ENCODE data around the gene RBM4B.
A peak's percentile ranks its signal among the peaks of the same experiment; 100 is the strongest.

The RBM4B gene

DNA sequence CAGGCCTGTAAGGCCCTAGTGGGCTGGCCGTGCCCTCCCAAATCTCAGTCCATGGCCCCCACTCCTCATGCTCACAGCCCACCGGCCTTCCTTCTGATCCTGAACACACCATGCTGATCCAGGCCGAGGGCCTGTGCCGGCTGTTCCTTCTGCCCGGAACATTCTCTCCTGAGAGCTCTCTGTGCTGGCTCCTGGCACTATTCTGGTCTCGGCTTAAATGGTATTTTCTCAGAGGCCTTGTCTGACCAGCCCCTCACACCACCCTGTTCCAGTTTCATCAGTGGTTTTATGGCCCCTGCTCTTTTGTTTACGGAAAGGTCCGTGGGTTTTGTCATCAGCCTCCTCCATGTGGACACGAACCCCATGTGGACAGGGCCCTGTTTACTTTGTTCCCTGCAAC is 29.3 kb upstream of the RBM4B start:
- DNase-seq: no peak

DNA sequence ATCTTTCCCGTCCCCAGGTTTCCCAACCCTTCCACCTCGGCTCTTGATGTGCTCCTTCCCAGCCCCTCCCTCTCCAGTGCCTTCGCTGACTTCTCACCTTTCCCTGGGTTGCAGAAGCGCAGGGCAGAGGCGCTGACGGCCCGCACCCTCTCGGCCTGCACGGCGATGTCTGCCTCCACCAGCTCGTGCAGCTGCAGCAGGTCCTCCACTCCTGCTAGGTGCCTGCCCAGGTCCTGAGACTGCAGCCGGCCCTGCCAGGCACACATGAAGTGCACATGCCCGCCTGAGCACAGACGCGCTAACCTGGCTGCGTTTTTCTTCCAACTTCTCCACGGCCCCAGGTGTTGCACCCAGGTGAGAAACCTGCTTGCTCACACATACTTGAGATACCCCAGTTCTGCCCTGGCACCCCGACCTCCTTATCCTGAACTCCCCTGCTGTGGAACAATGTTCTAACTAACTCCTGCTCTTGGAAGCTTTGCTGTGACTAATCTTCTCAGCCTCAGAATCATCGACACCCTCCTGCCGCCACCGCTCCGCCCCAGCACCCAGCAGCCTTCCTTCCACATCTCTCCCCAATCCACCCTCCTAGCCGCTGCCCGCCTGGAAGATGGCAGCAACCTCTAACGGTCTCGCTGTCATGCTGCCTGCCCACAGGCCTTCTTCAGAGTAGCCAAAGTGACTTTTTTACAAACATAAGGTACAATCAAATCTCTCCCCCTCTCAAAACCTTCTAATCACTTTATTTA is 28.1 kb upstream of the RBM4B start:
- no peak for DNase-seq

DNA sequence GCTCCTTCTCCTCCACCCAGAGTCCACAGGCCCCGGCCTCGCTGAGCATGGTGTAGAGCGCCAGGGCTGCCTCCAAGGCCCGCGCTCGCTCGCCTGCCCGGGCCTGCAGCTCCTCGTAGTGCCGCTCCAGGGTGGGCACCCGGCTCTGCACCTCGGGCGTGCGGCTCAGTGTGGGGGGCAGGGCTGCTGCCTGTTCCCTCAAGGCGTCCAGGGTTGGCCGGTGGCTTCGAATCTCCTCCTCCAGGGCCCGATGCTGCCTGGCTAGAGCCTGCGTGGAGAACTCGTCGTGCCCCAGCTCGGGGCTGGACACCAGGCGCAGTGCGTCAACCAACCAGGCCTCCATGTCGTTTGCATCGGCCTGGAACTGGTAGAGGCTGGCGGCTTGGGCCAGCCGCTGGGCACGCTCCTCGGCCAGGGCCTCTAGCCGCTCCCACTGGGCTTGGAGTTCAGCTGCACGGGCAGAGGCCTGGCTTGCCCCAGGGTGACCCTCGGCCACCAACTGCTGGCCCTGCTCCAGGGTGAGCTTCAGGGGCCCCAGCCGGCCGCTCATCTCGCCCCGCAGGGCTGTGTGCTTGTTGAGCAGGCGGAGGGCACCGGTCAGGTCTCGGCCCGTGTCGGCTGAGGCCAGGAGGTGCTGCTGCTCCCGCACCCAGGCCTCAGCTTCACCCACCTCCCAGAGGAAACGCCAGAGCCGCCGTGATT is 27.1 kb upstream of the RBM4B start:
- DNase-seq: no peak

DNA sequence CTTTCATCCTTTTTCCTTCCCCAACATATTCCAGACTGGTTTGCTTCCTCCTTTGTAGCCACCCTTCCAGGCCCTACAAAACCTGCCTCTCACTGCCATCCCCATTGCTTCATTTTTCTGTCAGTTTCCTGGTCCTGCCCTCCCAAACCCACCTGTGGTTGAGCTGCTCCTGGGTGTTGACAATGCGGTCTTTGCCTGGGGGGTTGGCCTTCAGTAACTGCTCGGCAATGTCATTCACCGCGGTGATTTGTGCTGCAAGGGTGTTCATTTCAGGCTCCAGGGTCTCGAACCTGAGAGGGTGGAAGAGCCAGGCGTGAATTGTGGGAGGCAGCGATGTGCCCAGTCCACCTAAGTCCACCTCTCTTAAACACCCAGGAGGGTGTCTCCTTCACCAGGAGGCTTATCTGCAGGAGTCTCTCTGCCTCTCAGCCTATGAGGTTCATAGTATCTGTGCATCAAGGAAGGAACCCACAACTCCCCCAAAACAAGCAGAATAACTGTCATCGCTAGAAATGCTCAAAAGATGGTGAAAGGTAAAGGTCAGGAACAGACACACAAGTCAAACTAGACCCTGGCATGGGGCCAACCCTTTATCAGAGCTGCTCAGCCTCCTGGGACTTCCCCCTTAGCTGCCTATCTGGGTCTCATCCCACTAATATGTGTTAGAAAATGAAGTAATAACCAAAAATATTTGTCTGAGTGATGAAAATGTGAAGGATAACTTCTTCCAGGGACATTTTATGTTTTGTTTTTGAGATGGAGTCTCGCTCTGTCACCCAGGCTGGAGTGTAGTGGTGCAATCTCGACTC is 23.9 kb upstream of the RBM4B start:
- DNase-seq: no peak

DNA sequence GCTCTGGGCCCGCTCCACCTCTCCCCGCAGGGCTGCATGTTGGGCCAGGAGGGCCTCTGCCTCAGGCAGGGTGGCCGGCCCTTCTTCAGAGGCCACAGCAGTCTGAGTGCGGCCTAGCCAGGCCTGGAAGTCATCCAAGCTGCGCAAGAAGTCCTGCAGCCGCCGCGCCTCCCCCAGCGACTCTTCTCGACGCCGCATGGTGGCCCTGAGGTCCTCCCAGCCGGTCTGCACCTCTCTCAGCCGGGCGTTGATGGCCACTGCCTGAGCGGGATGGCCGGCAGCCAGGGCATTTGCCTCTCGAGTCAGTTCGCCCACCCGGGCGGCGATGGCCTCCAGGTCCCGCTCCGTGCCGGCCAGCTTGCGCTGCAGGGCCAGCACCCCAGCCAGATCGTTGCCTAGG is 23.1 kb upstream of the RBM4B start:
- DNase-seq: no peak

DNA sequence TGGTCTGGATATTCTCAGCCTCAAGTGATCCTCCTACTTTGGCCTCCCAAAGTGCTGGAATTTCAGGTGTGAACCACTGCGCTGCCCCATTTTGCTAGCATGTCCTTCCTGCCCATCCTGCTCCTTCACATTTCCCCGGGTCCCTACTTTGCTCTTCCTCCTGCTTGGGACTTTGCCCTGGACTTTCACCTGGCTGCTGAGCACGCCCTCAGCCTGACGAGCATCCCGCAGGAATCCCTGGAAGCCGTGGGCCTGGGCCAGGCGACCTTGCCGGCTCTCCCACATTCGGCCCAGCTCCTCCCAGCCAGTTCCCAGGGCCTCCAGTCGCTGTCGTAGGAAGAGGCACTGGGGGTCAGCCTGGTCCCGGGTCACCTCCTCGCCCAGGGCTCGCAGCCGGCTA is 22.6 kb upstream of the RBM4B start:
- no peak for DNase-seq

DNA sequence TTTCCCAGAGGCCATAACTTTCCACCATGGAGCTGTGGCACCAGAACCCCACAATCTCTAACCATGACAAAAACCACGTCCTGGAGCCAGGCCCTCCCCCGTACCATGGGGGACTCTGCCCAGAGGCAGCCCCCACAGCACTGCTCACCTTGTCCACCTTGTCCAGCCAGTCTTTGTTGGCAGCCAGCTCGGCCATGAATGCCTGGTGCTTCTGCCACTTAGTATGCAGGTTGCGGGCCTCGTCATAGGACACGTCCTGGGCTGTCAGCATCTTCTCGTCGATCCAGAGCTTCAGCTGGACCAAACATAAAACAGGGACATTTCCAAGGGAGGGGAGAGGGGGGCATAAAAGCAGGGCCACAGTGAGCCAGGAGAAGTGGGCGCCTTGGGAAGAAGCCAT is 20.8 kb upstream of the RBM4B start:
- no peak for DNase-seq

DNA sequence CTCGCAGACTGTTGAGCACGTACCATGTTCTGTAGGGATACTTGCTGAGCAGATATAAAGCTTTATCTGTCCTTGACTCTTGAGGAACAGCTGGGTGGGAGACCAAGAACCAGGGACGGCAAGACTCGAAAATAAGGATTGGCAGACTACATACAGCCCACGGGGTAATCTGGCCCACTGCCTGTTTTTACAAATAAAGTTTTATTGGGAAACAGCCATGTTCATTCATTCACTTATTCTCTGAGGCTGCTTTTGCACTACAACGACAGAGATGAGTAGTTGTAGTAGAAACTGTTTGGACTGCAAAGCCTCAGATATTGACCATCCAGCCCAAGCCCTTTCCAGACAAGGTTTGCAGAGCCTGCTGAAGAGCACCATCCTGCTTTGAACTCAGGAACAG is 20.3 kb upstream of the RBM4B start:
- no peak for DNase-seq

DNA sequence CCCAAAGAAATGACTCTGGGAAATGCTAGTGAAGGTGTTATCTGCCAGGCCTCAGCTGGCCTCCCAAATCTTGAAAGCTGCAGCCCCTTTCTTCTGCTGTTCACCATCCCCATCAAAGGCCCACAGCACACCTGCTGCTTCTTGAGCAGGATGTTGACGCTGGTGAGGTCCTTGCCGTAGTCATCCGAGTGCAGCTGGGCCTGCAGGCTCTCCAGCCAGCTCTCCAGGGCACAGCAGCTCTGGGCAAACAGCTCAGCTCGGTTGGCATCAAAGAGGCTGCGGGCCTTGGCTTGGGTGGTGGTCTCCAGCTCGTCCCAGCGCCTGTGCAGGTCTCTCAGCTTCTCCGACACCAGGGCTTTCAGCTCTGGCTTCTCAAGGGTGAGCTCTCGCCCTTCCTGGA is 18.5 kb upstream of the RBM4B start:
- no peak for DNase-seq

DNA sequence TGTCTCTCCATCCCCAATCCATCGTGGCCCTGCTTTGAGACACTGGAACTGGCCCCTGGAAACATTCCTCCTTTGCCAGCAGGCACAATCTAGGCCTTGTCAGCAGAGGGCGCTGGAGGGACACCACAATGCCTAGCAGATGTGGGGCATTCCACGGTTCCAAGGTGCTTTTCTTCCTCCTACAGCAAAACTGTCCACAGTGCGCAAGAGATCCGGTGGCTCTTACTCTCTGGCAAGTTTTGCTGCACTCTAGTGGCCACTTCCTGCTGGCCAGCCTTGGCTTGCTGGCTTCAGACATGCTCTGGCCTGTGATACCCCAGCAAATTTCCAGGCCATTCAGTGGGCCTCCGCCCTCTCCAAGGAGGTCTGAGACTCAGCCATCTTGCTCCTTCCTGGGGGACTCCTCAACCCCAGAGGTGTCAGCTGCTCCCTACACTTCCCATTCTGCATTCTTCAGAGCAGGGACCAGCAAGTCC is 17.1 kb upstream of the RBM4B start:
- DNase-seq: peak; percentile 93

DNA sequence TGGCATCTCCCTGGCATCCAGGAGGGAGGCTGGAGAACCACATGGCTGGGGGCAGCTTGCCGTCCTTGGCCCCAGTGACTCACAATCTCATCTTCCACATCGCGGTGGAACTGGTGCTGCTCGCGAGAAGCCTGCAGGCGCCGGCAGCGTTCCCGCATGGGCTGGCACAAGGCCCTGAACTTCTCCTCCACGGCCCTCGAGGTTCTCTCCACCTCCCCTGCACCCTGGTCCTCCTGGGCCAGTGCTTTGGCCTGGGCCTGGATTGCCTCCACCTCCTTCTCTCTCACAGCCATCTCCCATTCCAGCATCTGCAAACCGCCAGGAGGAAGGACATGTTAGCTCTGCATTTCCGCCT is 16.3 kb upstream of the RBM4B start:
- no peak for DNase-seq

DNA sequence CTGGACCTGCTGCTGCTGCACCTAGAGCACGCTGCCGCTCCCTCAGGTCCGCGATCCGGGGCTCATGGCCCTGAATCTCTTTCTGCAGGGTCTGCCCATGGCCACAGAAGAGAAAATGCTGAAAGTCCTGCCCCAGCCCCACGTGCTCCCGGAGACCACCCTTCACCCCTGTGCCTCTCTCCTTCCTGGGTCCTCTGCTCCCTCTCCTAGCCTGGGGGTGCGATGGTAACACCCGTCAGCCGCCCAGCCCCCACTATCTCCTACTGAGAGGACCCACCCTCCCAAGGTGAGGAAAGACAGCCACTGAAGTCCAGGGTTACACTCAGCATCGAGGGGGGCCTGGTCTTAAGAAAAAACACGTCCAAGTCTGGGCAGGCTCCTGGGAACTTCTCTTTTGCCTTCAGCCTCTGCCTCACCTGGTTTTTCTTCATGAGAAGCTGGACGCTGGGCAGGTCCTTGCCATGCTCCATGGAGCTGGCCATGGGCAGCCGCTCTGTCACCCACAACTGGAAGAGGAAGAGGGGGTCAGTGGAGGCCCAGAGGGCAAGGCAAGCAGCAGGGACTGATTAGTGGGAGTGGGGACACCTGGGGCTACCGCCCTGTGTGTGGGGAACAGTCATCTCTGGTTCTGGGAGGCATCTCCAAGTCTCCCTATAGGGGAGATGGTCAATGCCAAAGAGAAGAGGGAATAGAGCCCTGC is 15.8 kb upstream of the RBM4B start:
- no peak for DNase-seq

DNA sequence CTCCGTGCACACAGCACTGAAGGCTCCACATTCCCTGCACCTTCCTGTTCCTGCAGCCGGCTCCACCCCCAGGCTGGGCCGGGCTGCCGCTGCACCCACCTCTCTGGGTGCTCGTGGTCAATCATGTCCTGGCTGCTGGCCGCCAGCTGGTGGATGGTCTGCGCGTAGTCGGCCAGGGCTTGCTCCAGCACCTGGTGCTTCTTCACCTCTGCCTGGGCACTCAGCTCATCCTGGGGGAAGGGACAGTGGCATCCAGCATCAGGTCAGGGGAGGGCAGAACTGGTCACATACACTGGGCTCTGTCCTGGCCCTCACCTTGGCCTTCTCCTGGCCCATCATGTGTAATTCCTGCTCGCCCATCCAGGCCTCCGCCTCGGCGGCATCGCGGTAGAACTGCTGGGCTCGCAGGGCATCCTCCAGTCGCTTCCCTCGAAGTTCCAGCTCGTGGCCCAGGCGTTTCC is 15.2 kb upstream of the RBM4B start:
- no peak for DNase-seq

DNA sequence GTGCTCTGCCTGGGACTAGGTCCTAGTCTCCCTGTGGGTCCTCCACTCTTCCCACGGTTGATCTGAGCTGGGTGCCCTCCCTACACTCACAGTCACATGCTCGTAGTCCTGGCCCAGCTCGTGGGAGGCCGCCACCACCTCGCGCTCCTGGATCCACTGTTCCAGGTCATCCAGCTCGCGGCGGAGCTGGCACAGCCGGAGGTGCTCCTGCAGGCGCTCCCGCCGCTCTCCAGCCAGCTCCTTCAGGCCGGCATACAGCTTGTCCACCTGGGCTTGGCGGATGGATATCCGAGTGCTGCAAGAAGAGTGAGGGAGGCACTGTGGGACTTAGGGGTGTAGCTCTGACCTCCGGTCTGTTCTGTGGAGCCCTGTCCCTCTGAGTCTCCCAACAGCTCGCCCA is 14.8 kb upstream of the RBM4B start:
- DNase-seq: no peak

DNA sequence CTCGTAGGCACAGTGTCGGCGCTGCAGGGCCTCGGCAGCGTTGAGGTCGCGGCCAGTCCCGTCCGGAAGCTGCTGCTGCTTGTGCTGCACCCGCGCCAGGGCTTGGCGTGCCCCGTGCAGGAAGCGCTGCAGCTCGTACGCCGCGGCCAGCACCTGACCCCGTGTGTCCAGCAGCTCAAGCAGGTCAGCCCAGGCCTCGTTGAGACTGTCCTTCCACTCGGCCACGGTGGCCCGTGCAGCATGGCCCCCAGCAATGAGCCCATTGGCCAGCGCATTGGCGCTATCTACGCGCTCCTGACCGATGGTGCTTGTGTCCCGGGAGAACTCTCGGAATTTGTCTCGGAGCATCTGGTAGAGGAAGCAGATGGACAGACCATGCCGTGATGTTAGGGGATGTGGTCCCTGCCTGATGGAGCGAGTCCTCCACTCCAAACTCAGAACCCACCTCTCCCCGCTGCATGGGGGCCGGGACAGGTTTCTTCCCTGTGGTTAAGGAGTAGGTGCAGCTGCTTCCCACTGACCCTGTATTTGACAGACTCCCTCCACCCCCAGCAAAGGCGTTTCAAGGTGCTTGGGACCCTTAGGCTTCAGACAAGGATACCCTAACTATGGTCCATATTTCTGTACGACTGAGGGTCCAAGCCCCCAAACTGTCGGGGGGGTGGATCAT is 13.8 kb upstream of the RBM4B start:
- no peak for DNase-seq

DNA sequence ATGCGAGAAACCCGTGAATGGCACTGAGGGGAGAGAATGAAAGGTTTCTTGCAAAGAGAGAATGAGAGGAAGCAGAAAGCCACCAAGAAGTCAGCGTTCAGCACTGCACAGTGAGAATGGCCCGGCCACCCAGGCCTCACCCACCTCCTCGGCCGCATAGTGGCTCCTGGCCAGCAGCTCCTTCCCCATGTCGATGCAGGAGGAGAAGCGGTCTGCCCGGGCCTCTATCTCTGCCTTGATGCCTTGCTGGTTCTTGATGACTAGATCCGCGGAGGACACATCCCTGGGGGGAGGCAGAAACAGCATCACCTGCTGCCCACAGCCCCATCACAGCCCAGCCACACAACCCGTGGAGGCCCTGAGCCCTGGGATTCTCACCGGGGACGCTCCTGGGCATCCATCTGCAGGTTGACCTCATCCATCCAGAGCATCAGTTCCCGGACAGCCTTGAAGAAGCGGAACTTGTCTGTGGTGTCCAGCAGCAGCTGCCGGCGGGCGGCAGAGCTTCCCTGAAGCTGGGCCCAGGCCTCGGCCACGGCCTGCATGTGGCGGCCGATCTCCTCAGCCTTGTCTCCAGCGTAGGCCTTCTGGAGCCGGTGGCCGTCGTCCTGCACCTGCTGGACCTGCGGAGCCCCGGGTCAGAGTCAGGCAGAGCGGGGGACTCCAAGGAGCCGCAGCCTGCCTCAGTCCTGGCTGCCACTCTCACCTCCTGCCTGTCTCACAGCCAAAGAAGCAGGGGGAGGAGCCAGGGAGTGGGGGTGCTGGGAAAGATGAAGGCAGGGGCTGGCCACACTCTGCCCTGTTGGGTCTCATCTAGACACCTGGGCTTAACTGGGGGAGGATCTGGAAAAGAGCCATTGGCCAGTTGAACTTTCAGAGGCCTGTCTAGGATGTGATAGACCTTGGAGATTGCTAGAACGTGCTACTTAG is 12.2 kb upstream of the RBM4B start:
- no peak for DNase-seq

DNA sequence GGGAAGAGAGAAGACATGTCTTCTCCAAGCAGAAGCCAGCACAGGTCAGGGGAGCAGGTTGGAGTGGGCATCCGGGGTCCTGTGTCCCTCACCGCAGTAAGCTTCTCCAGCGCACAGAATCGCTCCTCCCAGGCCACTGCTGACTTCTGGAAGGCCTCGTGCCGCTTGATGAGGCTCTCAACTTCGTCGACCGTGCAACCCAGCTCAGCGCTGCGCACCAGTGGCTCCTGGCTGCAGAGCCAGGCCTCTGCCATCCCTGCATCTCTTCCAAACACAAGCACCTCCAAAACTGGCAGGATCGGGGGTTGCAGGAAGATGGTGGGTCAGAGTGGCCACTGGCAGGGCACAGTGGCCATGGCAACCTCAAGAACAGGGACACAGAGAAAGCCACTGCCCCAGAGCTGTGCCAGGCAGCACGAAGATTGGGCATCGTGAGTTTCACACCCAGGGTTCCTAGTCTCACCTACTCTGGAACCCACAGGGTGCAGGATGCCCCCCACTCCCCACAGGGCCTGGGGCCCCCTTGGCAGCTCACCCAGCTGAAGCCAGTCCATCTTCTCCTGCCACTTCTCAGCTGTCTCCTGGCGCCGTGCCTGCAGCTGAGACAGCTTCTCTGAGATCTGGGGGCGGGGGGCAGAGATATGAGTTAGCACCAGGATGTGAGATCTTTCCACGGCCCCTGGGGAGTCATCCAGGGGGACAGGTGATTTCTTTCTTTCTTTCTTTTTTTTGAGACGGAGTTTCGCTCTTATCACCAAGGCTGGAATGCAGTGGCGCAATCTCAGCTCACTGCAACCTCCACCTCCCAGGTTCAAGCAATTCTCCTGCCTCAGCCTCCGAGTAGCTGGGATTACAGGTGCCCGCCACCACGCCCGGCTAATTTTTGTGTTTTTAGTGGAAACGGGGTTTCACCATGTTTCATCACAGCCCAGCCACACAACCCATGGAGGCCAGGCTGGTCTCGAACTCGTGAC is 11.2 kb upstream of the RBM4B start:
- no peak for DNase-seq

DNA sequence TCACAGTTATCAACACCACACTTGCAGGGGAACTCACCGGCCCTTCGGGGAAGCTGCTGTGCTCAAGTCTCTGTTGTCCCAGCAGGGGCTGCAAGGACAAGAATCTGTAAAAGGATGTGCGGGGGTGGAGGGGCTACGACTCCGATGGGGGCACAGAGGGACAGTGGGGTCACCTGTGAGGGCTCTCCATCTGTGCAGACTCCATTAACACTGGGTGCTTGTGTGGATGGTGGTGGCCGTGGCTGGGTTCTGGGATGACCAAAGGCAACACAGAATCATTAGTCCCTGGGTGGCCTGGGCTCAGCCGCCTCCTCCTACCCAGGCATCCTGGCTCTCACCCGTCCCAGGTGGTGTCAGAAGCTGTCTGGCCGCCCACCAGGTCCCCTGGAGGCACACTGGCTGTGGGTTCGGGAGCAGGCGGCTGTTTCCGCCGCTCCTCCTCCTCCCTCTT is 10.2 kb upstream of the RBM4B start:
- no peak for DNase-seq

DNA sequence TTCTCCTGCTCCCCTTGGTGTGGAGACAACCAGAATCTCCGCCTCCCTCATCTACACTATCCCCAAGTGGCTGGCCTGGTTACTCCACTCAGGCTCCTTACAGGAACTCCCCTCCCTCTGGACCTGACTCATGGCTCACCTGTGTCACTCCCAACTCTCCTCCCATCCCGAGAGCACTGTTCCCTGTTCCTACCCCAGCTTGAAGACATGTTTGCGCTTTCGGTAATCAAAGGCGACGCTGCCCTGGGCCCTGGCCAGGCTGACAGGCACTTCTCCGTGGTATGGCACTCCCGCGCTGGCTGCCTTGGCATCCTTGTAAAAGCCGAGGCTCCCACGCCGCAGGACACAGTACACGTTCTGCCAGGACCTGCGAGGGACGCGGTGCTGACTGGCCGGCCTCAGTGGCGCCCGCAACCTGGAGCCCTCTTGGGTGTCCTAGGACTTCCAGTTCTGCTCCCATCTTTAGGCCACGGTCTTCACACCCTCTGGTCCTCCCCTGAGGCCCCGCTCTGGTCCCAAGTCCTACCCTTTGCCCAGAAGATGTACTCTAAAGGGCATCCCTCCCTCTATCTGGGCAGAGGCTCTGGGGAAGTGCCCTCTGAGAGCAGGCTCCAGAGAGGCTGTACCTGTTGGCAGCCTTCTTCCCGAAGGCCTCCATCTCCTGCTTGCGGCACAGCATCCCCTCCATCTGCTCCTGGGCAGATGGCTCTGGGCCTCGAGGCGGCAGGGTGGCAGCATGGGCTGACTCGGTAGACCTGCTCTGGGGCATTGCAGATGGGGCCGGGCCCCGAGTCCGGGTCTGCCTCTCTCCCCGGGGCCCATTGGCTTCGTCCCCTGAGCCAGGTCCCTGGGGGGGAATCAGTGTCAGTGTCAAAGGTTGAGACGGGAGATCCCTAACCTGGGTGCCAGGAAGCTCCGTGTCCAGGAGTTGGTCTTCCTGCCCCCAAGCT is 9.4 kb upstream of the RBM4B start:
- DNase-seq: no peak
